Measurements from ENCODE around the gene ARL2BP. TPM values are rescaled to one million over a fixed set of nuclear protein-coding genes. Genes with fewer than 3 reads are reported as not detected.

The ARL2BP gene
- total and polyA plus RNA-seq, 9 of the 15 experiments (the other 6 are each of a cell fraction or from before 2014, with no cell fraction given), result 16.7 to 41.8 (median 27.2) TPM

DNA sequence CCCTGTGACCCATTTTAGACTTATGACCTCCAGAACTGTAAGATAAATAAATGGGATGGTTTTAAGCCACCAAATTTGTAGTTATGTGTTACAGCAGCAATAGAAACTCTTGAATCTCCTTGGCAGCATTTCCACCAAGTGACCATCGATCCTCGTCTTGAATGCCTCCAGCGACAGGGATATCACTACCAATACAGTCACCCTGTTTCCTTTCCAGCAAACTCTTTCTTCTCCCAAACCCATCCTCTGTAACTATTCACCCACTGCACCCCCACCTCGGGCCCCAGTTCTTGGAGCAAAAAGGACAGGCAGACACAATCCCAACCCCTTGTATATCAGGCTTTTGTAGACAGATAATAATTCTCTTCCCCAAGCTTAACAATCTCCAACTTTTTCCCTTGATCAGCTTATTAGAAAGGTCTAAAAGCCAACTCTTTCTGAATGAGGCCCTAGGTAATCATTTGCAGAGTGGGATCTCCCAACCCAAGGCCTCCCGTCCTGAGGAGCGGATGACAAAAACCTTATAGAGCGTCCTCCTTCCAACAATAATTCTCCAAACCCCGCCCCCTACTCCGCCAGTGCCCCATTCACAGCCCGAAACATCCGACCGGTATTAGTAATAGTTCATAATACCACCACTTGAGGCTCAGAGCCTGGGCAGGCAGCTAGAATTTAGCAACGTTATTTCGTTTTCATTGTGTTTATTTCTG is 54.1 kb downstream of the ARL2BP start (continued):
- no peak for TF ChIP-seq CEBPZ (IDR thresholded peaks at IDR 0.05; ENCODE audit: borderline replicate concordance, low read depth, low read length)
- TF ChIP-seq ETV5 (CRISPR knock-in tag; IDR thresholded peaks at IDR 0.05; ENCODE audit: low read depth), result no peak
- no peak for TF ChIP-seq XRCC3 (IDR thresholded peaks at IDR 0.05)
- no peak for TF ChIP-seq PCBP1 (IDR thresholded peaks at IDR 0.05; ENCODE audit: low read depth, low read length, poor library complexity, severe bottlenecking)
- no peak for TF ChIP-seq MXI1 (IDR thresholded peaks at IDR 0.05; ENCODE audit: low read depth, low read length)
- 0 out of 2 replicates have a peak, but pooled peaks have one; percentile 0 for TF ChIP-seq EP400 (IDR thresholded peaks at IDR 0.05)
- TF ChIP-seq TARDBP (IDR thresholded peaks at IDR 0.05), result no peak
- no peak for TF ChIP-seq FOXK1 (CRISPR knock-in tag; IDR thresholded peaks at IDR 0.05; ENCODE audit: borderline replicate concordance)
- TF ChIP-seq TCFL5 (CRISPR knock-in tag; conservative IDR thresholded peaks at IDR 0.05), result no peak
- TF ChIP-seq, protein P1, sequence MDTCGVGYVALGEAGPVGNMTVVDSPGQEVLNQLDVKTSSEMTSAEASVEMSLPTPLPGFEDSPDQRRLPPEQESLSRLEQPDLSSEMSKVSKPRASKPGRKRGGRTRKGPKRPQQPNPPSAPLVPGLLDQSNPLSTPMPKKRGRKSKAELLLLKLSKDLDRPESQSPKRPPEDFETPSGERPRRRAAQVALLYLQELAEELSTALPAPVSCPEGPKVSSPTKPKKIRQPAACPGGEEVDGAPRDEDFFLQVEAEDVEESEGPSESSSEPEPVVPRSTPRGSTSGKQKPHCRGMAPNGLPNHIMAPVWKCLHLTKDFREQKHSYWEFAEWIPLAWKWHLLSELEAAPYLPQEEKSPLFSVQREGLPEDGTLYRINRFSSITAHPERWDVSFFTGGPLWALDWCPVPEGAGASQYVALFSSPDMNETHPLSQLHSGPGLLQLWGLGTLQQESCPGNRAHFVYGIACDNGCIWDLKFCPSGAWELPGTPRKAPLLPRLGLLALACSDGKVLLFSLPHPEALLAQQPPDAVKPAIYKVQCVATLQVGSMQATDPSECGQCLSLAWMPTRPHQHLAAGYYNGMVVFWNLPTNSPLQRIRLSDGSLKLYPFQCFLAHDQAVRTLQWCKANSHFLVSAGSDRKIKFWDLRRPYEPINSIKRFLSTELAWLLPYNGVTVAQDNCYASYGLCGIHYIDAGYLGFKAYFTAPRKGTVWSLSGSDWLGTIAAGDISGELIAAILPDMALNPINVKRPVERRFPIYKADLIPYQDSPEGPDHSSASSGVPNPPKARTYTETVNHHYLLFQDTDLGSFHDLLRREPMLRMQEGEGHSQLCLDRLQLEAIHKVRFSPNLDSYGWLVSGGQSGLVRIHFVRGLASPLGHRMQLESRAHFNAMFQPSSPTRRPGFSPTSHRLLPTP (IDR thresholded peaks at IDR 0.05; ENCODE audit: borderline replicate concordance, extremely low read depth, insufficient read length), result no peak
- TF ChIP-seq ZFP36 (IDR thresholded peaks at IDR 0.05; ENCODE audit: low read depth, low read length, partially characterized antibody), result no peak
- no peak for TF ChIP-seq FOXM1 (IDR thresholded peaks at IDR 0.05; ENCODE audit: low read depth)
- TF ChIP-seq FOXM1 (CRISPR knock-in tag; IDR thresholded peaks at IDR 0.05; ENCODE audit: low read depth), result no peak
- no peak for TF ChIP-seq ARNT (IDR thresholded peaks at IDR 0.05)
- TF ChIP-seq BCOR (IDR thresholded peaks at IDR 0.05), result peak; percentile 37; the same call in 1 of the 2 replicates
- no peak for TF ChIP-seq SMAD2 (IDR thresholded peaks at IDR 0.05; ENCODE audit: low read depth, low read length)
- TF ChIP-seq RFX5 (IDR thresholded peaks at IDR 0.05; ENCODE audit: low read depth, low read length), result no peak
- TF ChIP-seq POLR2B (IDR thresholded peaks at IDR 0.05; ENCODE audit: low read depth, partially characterized antibody), result no peak
- no peak for TF ChIP-seq ZNF398 (CRISPR knock-in tag; IDR thresholded peaks at IDR 0.05)
- no peak for TF ChIP-seq ZNF212 (CRISPR knock-in tag; IDR thresholded peaks at IDR 0.05)
- TF ChIP-seq MED1 (CRISPR knock-in tag; IDR thresholded peaks at IDR 0.05; ENCODE audit: borderline replicate concordance), result no peak

All from K562 (cell line).